Measurements from ENCODE around the gene BOLA2B. TPM values are rescaled to one million over a fixed set of nuclear protein-coding genes. Genes with fewer than 3 reads are reported as not detected.
"Not testable (repeated sequence)": the region's sequence is repeated elsewhere in the genome, so short reads cannot be mapped to it uniquely, and the experiment has no call there.

Gene BOLA2B
- total RNA-seq, 2 experiments from 2014 or later = 136 to 141 TPM

DNA sequence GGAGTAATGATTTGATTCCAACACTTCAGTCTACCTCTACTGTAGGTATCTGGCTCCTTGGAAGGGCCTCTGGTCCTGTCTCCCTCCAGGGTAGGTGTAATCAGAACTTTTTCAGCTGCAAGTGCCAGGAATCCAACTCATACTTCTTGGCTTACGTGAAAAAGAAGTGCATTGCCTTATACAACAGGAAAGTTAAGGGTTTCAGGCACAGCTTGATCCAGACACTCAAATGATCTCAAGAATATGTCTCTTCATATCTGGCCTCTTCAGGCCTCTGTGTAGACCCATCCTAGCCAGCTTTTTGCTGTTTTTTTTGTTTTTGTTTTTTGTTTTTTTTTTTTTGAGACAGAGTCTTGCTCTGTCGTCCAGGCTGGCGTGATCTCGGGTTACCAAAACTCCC is 14.3 kb downstream of the BOLA2B start:
- Mint-ChIP-seq H3K4me1 (peaks cover 10% of the 10 kb centered on the region), H3K4me3 (no peak overlapping the region), H3K9me3 (no peaks in the 10 kb centered on the region), H3K27ac (no peak overlapping the region), H3K36me3 (ENCODE audit: low read depth) (peaks cover 4% of the 10 kb centered on the region), H3K27me3 (no peaks in the 10 kb centered on the region)
- DNase-seq = no peak
- POLR2A ChIA-PET = no interaction called here
- CTCF ChIA-PET = interaction anchor here (1.2 to 1.7 kb wide), 3 partner anchors 16 to 39 kb away, joined by 3 to 6 read pairs (median 5); no protein-coding TSS in a partner anchor

DNA sequence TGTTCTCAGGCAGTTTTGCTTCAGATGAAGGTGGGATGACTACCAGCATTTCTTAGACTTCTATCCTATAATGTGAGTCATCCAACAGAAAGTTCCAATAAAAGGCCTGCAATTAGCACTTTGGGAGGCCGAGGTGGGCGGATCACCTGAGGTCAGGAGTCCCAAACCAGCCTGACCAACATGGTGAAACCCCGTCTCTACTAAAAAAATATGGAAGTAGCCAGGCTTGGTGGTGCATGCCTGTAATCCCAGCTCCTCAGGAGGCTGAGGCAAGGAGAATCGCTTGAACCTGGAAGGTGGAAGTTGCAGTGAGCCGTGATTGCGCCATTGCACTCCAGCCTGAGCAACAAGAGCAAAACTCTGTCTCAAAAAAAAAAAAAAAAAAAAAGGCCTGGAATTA is 16.6 kb downstream of the BOLA2B start:
- H3K4me3 Mint-ChIP-seq; POLR2A ChIA-PET; H3K4me1 Mint-ChIP-seq; DNase-seq; H3K27ac Mint-ChIP-seq; H3K36me3 Mint-ChIP-seq (ENCODE audit: low read depth); H3K27me3 Mint-ChIP-seq; H3K9me3 Mint-ChIP-seq: not testable (repeated sequence)
- CTCF ChIA-PET = interaction anchor here (1.2 kb wide), 1 partner anchor 64 kb away, joined by 3 read pairs; no protein-coding TSS in a partner anchor

DNA sequence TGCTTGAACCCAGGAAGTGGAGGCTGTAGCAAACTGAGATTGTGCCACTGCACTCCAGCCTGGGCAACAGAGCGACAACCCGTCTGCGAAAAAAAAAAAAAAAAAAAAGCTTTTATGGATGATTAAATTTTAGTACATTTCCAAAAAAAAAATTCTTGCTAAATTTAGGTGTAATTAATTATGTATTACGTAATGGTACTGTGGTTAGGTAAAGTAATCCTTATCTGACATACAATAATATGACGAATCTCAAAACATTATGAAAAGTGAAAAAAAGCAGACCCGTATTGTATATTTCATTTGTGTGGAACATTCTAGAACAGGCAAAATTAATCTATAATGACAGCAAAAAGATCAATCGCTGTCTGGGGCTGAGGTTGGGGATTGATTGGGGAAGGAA is 20.4 kb downstream of the BOLA2B start:
- Mint-ChIP-seq H3K4me3 (no peak overlapping the region), H3K9me3 (no peaks in the 10 kb centered on the region), H3K36me3 (ENCODE audit: low read depth) (no peaks in the 10 kb centered on the region), H3K27ac (no peak overlapping the region), H3K4me1 (no peaks in the 10 kb centered on the region), H3K27me3 (peaks cover 2% of the 10 kb centered on the region)
- no peak for DNase-seq
- POLR2A ChIA-PET = no interaction called here
- CTCF ChIA-PET = interaction anchor here (0.7 to 1.1 kb wide), 2 partner anchors 31 to 83 kb away, joined by 3 read pairs; no protein-coding TSS in a partner anchor

GRCh38 chr16:30170145-30170544 is 23.3 kb downstream of the BOLA2B start:
- H3K9me3 Mint-ChIP-seq; H3K27me3 Mint-ChIP-seq; CTCF ChIA-PET; H3K27ac Mint-ChIP-seq; H3K36me3 Mint-ChIP-seq (ENCODE audit: low read depth); DNase-seq; H3K4me3 Mint-ChIP-seq; POLR2A ChIA-PET: not testable (repeated sequence)
- H3K4me1 Mint-ChIP-seq = peaks cover 19% of the 10 kb centered on the region

GRCh38 chr16:30169416-30169815 is 24.1 kb downstream of the BOLA2B start:
- H3K4me1 Mint-ChIP-seq = peaks cover 23% of the 10 kb centered on the region
- H3K27me3 Mint-ChIP-seq; POLR2A ChIA-PET; H3K9me3 Mint-ChIP-seq; H3K27ac Mint-ChIP-seq; DNase-seq; H3K4me3 Mint-ChIP-seq; H3K36me3 Mint-ChIP-seq (ENCODE audit: low read depth); CTCF ChIA-PET: not testable (repeated sequence)

- peaks cover 23% of the 10 kb centered on the region for H3K4me1 Mint-ChIP-seq
- DNase-seq; H3K27me3 Mint-ChIP-seq; CTCF ChIA-PET; H3K36me3 Mint-ChIP-seq (ENCODE audit: low read depth); H3K9me3 Mint-ChIP-seq; H3K27ac Mint-ChIP-seq; H3K4me3 Mint-ChIP-seq; POLR2A ChIA-PET: not testable (repeated sequence)
Measured at GRCh38 chr16:30168746-30169145, 24.7 kb downstream of the BOLA2B start.

GRCh38 chr16:30166202-30166902 is 27.1 kb downstream of the BOLA2B start:
- H3K27ac Mint-ChIP-seq = peak overlapping the region; percentile 10
- no peaks in the 10 kb centered on the region for H3K27me3 Mint-ChIP-seq
- ChIA-PET CTCF (no interaction called here), POLR2A (no interaction called here)
- peak; percentile 34 for DNase-seq
- no peaks in the 10 kb centered on the region for H3K9me3 Mint-ChIP-seq
- H3K36me3 Mint-ChIP-seq (ENCODE audit: low read depth) = no peaks in the 10 kb centered on the region
- peak overlapping the region; percentile 0 for H3K4me3 Mint-ChIP-seq
- H3K4me1 Mint-ChIP-seq = peaks cover 30% of the 10 kb centered on the region

- H3K27ac Mint-ChIP-seq = no peak overlapping the region
Measured at GRCh38 chr16:30163538-30163937, 29.9 kb downstream of the BOLA2B start.

DNA sequence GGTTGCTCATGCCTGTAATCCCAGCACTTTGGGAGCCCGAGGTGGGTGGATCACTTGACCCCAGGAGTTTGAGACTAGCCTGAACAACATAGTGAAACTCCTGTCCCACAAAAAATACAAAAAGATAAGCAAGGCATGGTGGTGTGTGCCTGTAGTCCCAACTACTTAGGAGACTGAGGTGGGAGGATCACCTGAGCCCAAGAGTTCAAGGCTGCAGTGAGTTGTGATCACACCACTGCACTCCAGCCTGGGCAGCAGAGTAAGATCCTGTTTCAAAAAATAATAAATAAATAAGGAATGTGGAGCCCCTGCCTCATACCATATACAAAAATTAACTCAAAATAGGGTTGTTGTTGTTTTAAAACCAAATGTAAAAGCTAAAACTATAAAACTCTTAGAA is 36.3 kb downstream of the BOLA2B start:
- Mint-ChIP-seq H3K27me3 (peaks cover 2% of the 10 kb centered on the region), H3K36me3 (ENCODE audit: low read depth) (no peaks in the 10 kb centered on the region), H3K4me1 (no peaks in the 10 kb centered on the region), H3K27ac (no peak overlapping the region), H3K4me3 (no peak overlapping the region), H3K9me3 (no peaks in the 10 kb centered on the region)
- POLR2A ChIA-PET = no interaction called here
- CTCF ChIA-PET = interaction anchor here (0.5 to 1.0 kb wide), 2 partner anchors 23 to 213 kb away, joined by 3 to 4 read pairs; no protein-coding TSS in a partner anchor
- DNase-seq = no peak

More at GRCh38 chr16:30163538-30163937, 29.9 kb downstream of the BOLA2B start:
- Mint-ChIP-seq H3K4me1 (peaks cover 30% of the 10 kb centered on the region), H3K27me3 (no peaks in the 10 kb centered on the region), H3K36me3 (ENCODE audit: low read depth) (no peaks in the 10 kb centered on the region), H3K4me3 (no peak overlapping the region), H3K9me3 (no peaks in the 10 kb centered on the region)
- CTCF ChIA-PET = interaction anchor here (0.5 to 1.6 kb wide), 5 partner anchors 11 to 143 kb away, joined by 3 to 5 read pairs (median 3); no protein-coding TSS in a partner anchor
- POLR2A ChIA-PET = no interaction called here
- DNase-seq = no peak

DNA sequence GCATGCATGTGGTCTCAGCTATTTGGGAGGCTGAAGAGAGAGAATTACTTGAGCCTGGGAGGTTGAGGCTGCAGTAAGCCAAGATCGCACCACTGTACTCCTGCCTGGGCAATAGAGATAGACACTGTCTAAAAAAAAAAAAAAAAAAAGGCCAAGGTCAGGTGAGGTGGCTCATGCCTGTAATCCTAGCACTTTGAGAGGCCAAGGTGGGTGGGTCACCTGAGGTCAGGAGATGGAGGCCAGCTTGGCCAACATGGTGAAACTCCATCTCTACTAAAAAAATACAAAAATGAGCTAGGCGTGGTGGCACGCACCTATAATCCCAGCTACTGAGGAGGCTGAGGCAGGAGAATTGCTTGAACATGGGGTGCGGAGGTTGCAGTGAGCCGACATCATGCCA is 38.3 kb downstream of the BOLA2B start:
- no peak overlapping the region for H3K27ac Mint-ChIP-seq

DNA sequence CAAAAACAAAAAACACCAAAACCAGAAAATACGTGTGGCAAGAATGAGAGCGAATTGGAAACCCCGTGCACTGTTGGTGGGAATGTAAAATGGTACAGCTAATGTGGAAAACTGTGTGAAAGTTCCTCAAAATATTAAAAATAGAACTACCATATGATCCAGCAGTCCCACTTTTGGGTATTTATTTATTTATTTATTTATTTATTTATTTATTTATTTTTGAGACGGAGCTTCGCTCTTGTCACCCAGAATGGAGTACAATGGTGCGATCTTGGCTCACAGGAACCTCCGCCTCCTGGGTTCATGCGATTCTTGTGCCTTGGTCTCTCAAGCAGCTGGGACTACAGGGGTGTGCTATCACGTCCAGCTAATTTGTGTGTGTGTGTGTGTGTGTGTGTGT is 40.9 kb downstream of the BOLA2B start:
- ChIA-PET CTCF (interaction anchor here (0.9 to 1.1 kb wide), 3 partner anchors 9 to 11 kb away, joined by 3 read pairs; no protein-coding TSS in a partner anchor), POLR2A (no interaction called here)
- no peak for DNase-seq
- H3K27me3 Mint-ChIP-seq = peaks cover 2% of the 10 kb centered on the region
- H3K27ac Mint-ChIP-seq = no peak overlapping the region
- no peak overlapping the region for H3K4me3 Mint-ChIP-seq
- peaks cover 8% of the 10 kb centered on the region for H3K36me3 Mint-ChIP-seq (ENCODE audit: low read depth)
- peaks cover 13% of the 10 kb centered on the region for H3K9me3 Mint-ChIP-seq
- H3K4me1 Mint-ChIP-seq = no peaks in the 10 kb centered on the region

More for the DNA sequence above, 38.3 kb downstream of the BOLA2B start:
- ChIA-PET POLR2A (no interaction called here), CTCF (interaction anchor here (0.6 to 1.0 kb wide), 4 partner anchors 12 to 793 kb away, joined by 3 to 6 read pairs (median 4); partner anchors contain the start of gene TBX6)
- Mint-ChIP-seq H3K27me3 (peaks cover 2% of the 10 kb centered on the region), H3K4me3 (no peak overlapping the region), H3K36me3 (ENCODE audit: low read depth) (peaks cover 3% of the 10 kb centered on the region), H3K4me1 (no peaks in the 10 kb centered on the region), H3K9me3 (peaks cover 7% of the 10 kb centered on the region)
- no peak for DNase-seq

DNA sequence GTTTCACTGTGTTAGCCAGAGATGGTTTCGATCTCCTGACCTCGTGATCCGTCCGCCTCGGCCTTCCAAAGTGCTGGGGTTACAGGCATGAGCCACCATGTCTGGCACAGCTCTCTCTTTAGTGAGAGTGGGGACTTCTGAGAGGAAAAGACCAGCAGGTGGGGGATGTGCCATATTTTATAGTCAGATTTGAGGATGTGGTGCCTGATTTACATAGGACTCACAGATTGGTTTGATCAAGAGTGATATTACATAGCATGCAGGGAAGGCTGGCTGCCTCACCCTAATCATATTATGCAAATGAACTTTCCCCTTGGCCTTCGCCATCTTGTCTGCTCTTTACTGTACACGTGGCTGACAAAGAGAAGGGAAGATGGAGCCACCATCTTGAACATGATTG is 42.4 kb downstream of the BOLA2B start:
- no peak overlapping the region for H3K27ac Mint-ChIP-seq
- no peak overlapping the region for H3K4me3 Mint-ChIP-seq
- peaks cover 8% of the 10 kb centered on the region for H3K36me3 Mint-ChIP-seq (ENCODE audit: low read depth)
- peaks cover 13% of the 10 kb centered on the region for H3K9me3 Mint-ChIP-seq
- ChIA-PET CTCF (interaction anchor here (0.5 to 1.5 kb wide), 3 partner anchors 11 to 40 kb away, joined by 3 to 4 read pairs (median 4); no protein-coding TSS in a partner anchor), POLR2A (no interaction called here)
- no peaks in the 10 kb centered on the region for H3K4me1 Mint-ChIP-seq
- DNase-seq = no peak
- peaks cover 2% of the 10 kb centered on the region for H3K27me3 Mint-ChIP-seq

DNA sequence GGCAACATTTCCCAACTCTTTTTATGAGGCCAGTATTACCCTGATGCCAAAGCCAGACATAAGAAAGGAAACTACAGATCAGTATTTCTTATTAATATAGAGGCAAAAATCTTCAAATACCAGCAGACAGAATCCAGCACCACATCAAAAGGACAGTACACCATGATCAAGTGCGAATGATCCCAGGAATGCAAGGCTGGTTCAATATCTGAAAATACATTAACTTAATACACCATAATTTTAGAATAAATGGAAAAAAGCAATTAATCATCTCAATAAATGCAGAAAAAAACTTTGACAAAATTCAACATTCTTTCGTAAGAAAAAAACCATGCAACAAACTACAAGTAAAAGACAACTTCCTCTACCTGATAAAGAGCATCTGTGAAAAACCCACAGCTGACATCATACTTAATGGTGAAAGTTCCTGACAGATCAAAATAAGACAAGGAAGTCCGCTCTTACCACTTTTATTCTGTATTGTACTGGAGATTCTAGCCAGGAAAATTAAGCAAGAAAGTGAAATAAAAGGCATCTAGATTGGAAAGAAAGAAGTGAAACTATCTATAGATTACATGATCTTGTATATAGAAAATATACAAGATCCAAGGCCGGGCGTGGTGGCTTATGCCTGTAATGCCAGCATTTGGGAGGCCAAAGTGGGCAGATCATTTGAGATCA is 44.1 kb downstream of the BOLA2B start:
- Mint-ChIP-seq H3K9me3 (peaks cover 13% of the 10 kb centered on the region), H3K27ac (no peak overlapping the region), H3K4me1 (peaks cover 5% of the 10 kb centered on the region), H3K4me3 (no peak overlapping the region), H3K36me3 (ENCODE audit: low read depth) (peaks cover 8% of the 10 kb centered on the region), H3K27me3 (peaks cover 2% of the 10 kb centered on the region)
- CTCF ChIA-PET = interaction anchor here (1.0 kb wide), 1 partner anchor 37 kb away, joined by 3 read pairs; no protein-coding TSS in a partner anchor
- DNase-seq = no peak
- POLR2A ChIA-PET = no interaction called here

Data from activated CD4-positive, alpha-beta T cell treated with anti-CD3 and anti-CD28 coated beads, Interleukin-2, amount 10 ng/mL, durations not matched to agents 7 days and 5 days (primary cell).